ENCODE data around the gene EFS.

- TF ChIP-seq CTCF (IDR thresholded peaks at IDR 0.05; ENCODE audit: poor library complexity): no peak
- TF ChIP-seq EZH2 (IDR thresholded peaks at IDR 0.05; ENCODE audit: borderline replicate concordance): no peak
- no peak for TF ChIP-seq EZH2phosphoT487 (IDR thresholded peaks at IDR 0.05; ENCODE audit: low read depth, severe bottlenecking, unreplicated experiment)
Observed at GRCh38 chr14:23371865-23372264, 6.9 kb upstream of the EFS start.
